ENCODE measurements around the gene HK2.
"Not testable (repeated sequence)": the region's sequence is repeated elsewhere in the genome, so short reads cannot be mapped to it uniquely, and the experiment has no call there.

Gene HK2

GRCh38 chr2:74834792-74835755, 1.1 kb downstream of the HK2 start:
- peak; percentile 51 to 68 (median 61) for DNase-seq (ENCODE audit: low read depth in 2 of 3, low spot score in 1 of 3)

- no peak for DNase-seq (ENCODE audit: low read depth in 2 of 3, low spot score in 1 of 3)
Observed at GRCh38 chr2:74835831-74836674, 2.1 kb downstream of the HK2 start.

GRCh38 chr2:74836675-74837401, 2.9 kb downstream of the HK2 start:
- no peak for DNase-seq (ENCODE audit: low read depth in 2 of 3, low spot score in 1 of 3)

GRCh38 chr2:74841641-74842040, 7.7 kb downstream of the HK2 start:
- DNase-seq (ENCODE audit: low read depth in 2 of 3, low spot score in 1 of 3): no peak

- no peak for DNase-seq (ENCODE audit: low read depth in 2 of 3, low spot score in 1 of 3)
Observed at GRCh38 chr2:74843433-74843832, 9.5 kb downstream of the HK2 start.

GRCh38 chr2:74843899-74844298, 10.0 kb downstream of the HK2 start:
- DNase-seq (ENCODE audit: low read depth in 2 of 3, low spot score in 1 of 3): no peak

- no peak for DNase-seq (ENCODE audit: low read depth in 2 of 3, low spot score in 1 of 3)
Observed at GRCh38 chr2:74844752-74845151, 10.8 kb downstream of the HK2 start.

- DNase-seq (ENCODE audit: low read depth in 2 of 3, low spot score in 1 of 3): peak in 1 of 3 donors; percentile 21
Observed at GRCh38 chr2:74845217-74845751, 11.4 kb downstream of the HK2 start.

- no peak for DNase-seq (ENCODE audit: low read depth in 2 of 3, low spot score in 1 of 3)
Observed at GRCh38 chr2:74845991-74846390, 12.1 kb downstream of the HK2 start.

- DNase-seq (ENCODE audit: low read depth in 2 of 3, low spot score in 1 of 3): no peak
Observed at GRCh38 chr2:74846481-74846880, 12.6 kb downstream of the HK2 start.

- no peak for DNase-seq (ENCODE audit: low read depth in 2 of 3, low spot score in 1 of 3)
Observed at GRCh38 chr2:74847070-74847858, 13.3 kb downstream of the HK2 start.

- DNase-seq (ENCODE audit: low read depth in 2 of 3, low spot score in 1 of 3): no peak
Observed at GRCh38 chr2:74849228-74849892, 15.4 kb downstream of the HK2 start.

- DNase-seq (ENCODE audit: low read depth in 2 of 3, low spot score in 1 of 3): no peak
Observed at GRCh38 chr2:74850496-74851190, 16.7 kb downstream of the HK2 start.

GRCh38 chr2:74851191-74851566, 17.3 kb downstream of the HK2 start:
- DNase-seq (ENCODE audit: low read depth in 2 of 3, low spot score in 1 of 3): no peak

- not testable (repeated sequence) for DNase-seq (ENCODE audit: low read depth in 2 of 3, low spot score in 1 of 3)
Observed at GRCh38 chr2:74853360-74853759, 19.4 kb downstream of the HK2 start.

GRCh38 chr2:74854401-74854800, 20.5 kb downstream of the HK2 start:
- DNase-seq (ENCODE audit: low read depth in 2 of 3, low spot score in 1 of 3): no peak

GRCh38 chr2:74855114-74855707, 21.3 kb downstream of the HK2 start:
- DNase-seq (ENCODE audit: low read depth in 2 of 3, low spot score in 1 of 3): not testable (repeated sequence)

- DNase-seq (ENCODE audit: low read depth in 2 of 3, low spot score in 1 of 3): no peak
Observed at GRCh38 chr2:74856004-74856578, 22.2 kb downstream of the HK2 start.
